ENCODE data around the gene DDAH1. TPM values are rescaled to one million over a fixed set of nuclear protein-coding genes. Genes with fewer than 3 reads are reported as not detected.

The DDAH1 gene
- total and polyA plus RNA-seq, 2 of the 4 experiments (the other 2 are of a cell fraction): 78.0 to 94.5 TPM

GRCh38 chr1:85344256-85344694 is 120.7 kb downstream of the DDAH1 start:
- Histone ChIP-seq H2BK120ac (ENCODE audit: low read depth, low read length) (peak overlapping the region; percentile 92), H3K27me3 (ENCODE audit: control insufficient read depth, insufficient read depth, low read length) (no peaks in the 10 kb centered on the region), H3K18ac (ENCODE audit: low read depth, low read length) (peak overlapping the region; percentile 2), H3K9me3 (ENCODE audit: control insufficient read depth, insufficient read depth, low read length) (no peaks in the 10 kb centered on the region), H4K5ac (ENCODE audit: low read depth, low read length) (peak overlapping the region; percentile 4), H2BK15ac (ENCODE audit: low read depth, low read length) (no peak overlapping the region; the same call in 2 of the 3 replicates), H3K4me3 (ENCODE audit: insufficient read depth, low read depth, low read length) (no peak overlapping the region), H4K91ac (ENCODE audit: insufficient read depth, low read depth, low read length) (peak overlapping the region; percentile 8), H3K4me1 (ENCODE audit: control insufficient read depth, insufficient read depth, low read length) (peaks cover 11% of the 10 kb centered on the region), H3K27ac (ENCODE audit: insufficient read depth, low read length) (peak overlapping the region; percentile 45), H3K79me1 (ENCODE audit: low read depth in 1 of 2, low read length in 2 of 2) (peaks cover 46 to 66% of the 10 kb centered on the region in 2 experiments), H2AFZ (replicated peaks; ENCODE audit: low read length, poor library complexity) (peak overlapping the region; percentile 35), H3K4ac (ENCODE audit: low read depth, low read length) (peak overlapping the region; percentile 86), H3K36me3 (ENCODE audit: control insufficient read depth, insufficient read depth, low read length) (peaks cover 9% of the 10 kb centered on the region; the same call in 1 of the 2 replicates), H3K4me2 (ENCODE audit: low read depth, low read length) (0 out of 2 replicates have a peak overlapping the region, but pooled peaks have one; percentile 31), H2BK20ac (ENCODE audit: low read depth, low read length) (peak overlapping the region; percentile 64), H3K56ac (ENCODE audit: extremely low read depth, insufficient read depth, low read length) (peak overlapping the region; percentile 52; the same call in 1 of the 2 replicates), H2AK9ac (replicated peaks; ENCODE audit: low read depth, low read length, poor library complexity) (peak overlapping the region; percentile 68), H4K20me1 (ENCODE audit: insufficient read depth, low read length) (no peaks in the 10 kb centered on the region), H2AK5ac (ENCODE audit: low read depth, low read length) (peak overlapping the region; percentile 54; the same call in 1 of the 2 replicates), H3K9me1 (ENCODE audit: insufficient read depth, low read length) (peaks cover 7% of the 10 kb centered on the region), H2BK5ac (ENCODE audit: low read depth, low read length, poor library complexity, severe bottlenecking) (peak overlapping the region; percentile 85), H3K9ac (ENCODE audit: low read depth, low read length) (peak overlapping the region; percentile 22; the same call in 1 of the 2 replicates), H4K8ac (ENCODE audit: low read depth in 2 of 2, low read length in 2 of 2) (peak overlapping the region; percentile 6 to 81), H3K23ac (ENCODE audit: low read depth, low read length) (peak overlapping the region; percentile 63; the same call in 1 of the 2 replicates), H3K14ac (replicated peaks; ENCODE audit: low read depth, low read length) (peak overlapping the region; percentile 61)
- peak; percentile 79 for ATAC-seq (ENCODE audit: low read depth)
- in situ Hi-C loops (cut with MboI; ENCODE audit: low sequenced_read_pairs): no loop called here
- intact Hi-C loops (cut with micrococcal nuclease): no loop called here
- TF ChIP-seq MAZ (IDR thresholded peaks at IDR 0.05; ENCODE audit: borderline replicate concordance, low read depth, low read length) (peak; percentile 26; the same call in 1 of the 2 replicates), RAD21 (IDR thresholded peaks at IDR 0.05; ENCODE audit: low read length) (peak; percentile 59), CTCF (conservative IDR thresholded peaks at IDR 0.05; ENCODE audit: low read depth, low read length) (peak; percentile 65), SMC3 (IDR thresholded peaks at IDR 0.05; ENCODE audit: low read depth, low read length) (peak; percentile 51), RCOR1 (IDR thresholded peaks at IDR 0.05; ENCODE audit: insufficient replicate concordance, low read length) (no peak)
- BruUV-seq (replicated peaks): no TSS peak
- WGBS, 2 experiments (ENCODE audit: extremely low coverage in 2 of 2, insufficient read length in 1 of 2): no CpG with 5 or more reads among the region's 3 CpGs
- dilution Hi-C loops (cut with HindIII; ENCODE audit: low sequenced_read_pairs, unreplicated experiment): no loop called here
- POLR2A ChIA-PET (ENCODE audit: unreplicated experiment): no interaction called here
- DNase-seq: peak; percentile 63
- CTCF ChIA-PET: interaction anchor here (0.6 to 2.0 kb wide), 7 partner anchors 10 to 139 kb away, joined by 3 to 6 read pairs (median 3); no protein-coding TSS in a partner anchor
